ENCODE measurements around the gene CRYM.
"Not testable (repeated sequence)": the region's sequence is repeated elsewhere in the genome, so short reads cannot be mapped to it uniquely, and the experiment has no call there.

DNA sequence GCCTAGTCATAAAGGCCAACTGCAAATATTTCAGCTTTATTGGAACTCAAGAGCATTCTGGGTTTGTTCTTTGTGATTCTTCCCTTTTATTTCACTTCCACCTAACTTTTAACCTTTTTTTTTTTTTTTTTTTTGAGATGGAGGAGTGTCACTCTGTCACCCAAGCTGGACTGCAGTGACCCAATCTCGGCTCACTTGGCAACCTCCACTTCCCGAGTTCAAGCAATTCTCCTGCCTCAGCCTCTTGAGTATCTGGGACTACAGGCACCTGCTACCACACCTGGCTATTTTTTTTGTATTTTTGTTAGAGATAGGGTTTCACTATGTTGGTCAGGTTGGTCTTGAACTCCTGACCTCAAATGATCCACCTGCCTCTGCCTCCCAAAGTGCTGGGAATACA, 44.2 kb upstream of the CRYM start:
- TF ChIP-seq POLR2A (IDR thresholded peaks at IDR 0.05; ENCODE audit: low read depth, low read length), result not testable (repeated sequence)
- TF ChIP-seq, protein P1, sequence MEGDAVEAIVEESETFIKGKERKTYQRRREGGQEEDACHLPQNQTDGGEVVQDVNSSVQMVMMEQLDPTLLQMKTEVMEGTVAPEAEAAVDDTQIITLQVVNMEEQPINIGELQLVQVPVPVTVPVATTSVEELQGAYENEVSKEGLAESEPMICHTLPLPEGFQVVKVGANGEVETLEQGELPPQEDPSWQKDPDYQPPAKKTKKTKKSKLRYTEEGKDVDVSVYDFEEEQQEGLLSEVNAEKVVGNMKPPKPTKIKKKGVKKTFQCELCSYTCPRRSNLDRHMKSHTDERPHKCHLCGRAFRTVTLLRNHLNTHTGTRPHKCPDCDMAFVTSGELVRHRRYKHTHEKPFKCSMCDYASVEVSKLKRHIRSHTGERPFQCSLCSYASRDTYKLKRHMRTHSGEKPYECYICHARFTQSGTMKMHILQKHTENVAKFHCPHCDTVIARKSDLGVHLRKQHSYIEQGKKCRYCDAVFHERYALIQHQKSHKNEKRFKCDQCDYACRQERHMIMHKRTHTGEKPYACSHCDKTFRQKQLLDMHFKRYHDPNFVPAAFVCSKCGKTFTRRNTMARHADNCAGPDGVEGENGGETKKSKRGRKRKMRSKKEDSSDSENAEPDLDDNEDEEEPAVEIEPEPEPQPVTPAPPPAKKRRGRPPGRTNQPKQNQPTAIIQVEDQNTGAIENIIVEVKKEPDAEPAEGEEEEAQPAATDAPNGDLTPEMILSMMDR (IDR thresholded peaks at IDR 0.05; ENCODE audit: extremely low read depth in 1 of 2, insufficient read depth in 1 of 2, low read depth in 1 of 2, low read length in 2 of 2), result not testable (repeated sequence)

Data from endothelial cell of umbilical vein (primary cell).